ENCODE data around the gene OARD1. TPM values are rescaled to one million over a fixed set of nuclear protein-coding genes. Genes with fewer than 3 reads are reported as not detected.

Gene OARD1
- total RNA-seq, 1 experiment from 2014 or later = 12.1 TPM

- no peak for TF ChIP-seq CTCF (conservative IDR thresholded peaks at IDR 0.05; ENCODE audit: low read depth, low read length)
- TF ChIP-seq EZH2phosphoT487 (IDR thresholded peaks at IDR 0.05; ENCODE audit: borderline replicate concordance, low read length) = no peak
- no peak for TF ChIP-seq EZH2 (IDR thresholded peaks at IDR 0.05; ENCODE audit: low read length, unreplicated experiment)
- H3F3A ChIP-seq (ENCODE audit: low read length, unreplicated experiment) = no peaks in the 10 kb centered on the region
- H3K9me3 ChIP-seq (ENCODE audit: low read length) = no peaks in the 10 kb centered on the region
- H3K9ac ChIP-seq (ENCODE audit: low read length) = peak overlapping the region; percentile 98
- peak overlapping the region; percentile 55 for H2AFZ ChIP-seq (ENCODE audit: low read length)
- H3K4me1 ChIP-seq (ENCODE audit: insufficient read depth, low read length) = peaks cover 46% of the 10 kb centered on the region
- no peaks in the 10 kb centered on the region for H3K9me2 ChIP-seq (replicated peaks; ENCODE audit: low read length)
- peaks cover 65% of the 10 kb centered on the region for H3K79me2 ChIP-seq (ENCODE audit: low read length)
- H3K27ac ChIP-seq (ENCODE audit: low read length) = peak overlapping the region; percentile 96
- peaks cover 42% of the 10 kb centered on the region for H4K20me1 ChIP-seq (ENCODE audit: low read length)
- POLR2A ChIA-PET (ENCODE audit: unreplicated experiment) = no interaction called here
- ATAC-seq = peak; percentile 16
- CTCF ChIA-PET = no interaction called here
- peak overlapping the region; percentile 99 for H3K4me2 ChIP-seq (ENCODE audit: low read length)
- intact Hi-C loops (cut with micrococcal nuclease) = loop anchor here (2.0 to 5.0 kb wide), 2 partner anchors 167 to 244 kb away; no protein-coding TSS in a partner anchor
- DNase-seq = peak; percentile 82
- peaks cover under 1% of the 10 kb centered on the region; the same call in 1 of the 2 replicates for H3K36me3 ChIP-seq (ENCODE audit: low read depth, low read length)
- peak overlapping the region; percentile 85 for H3K4me3 ChIP-seq (ENCODE audit: low read length)
- BruUV-seq (replicated peaks) = no TSS peak
- H3K27me3 ChIP-seq (ENCODE audit: low read length) = no peaks in the 10 kb centered on the region
Measured at GRCh38 chr6:41073203-41073967, 1.2 kb upstream of the OARD1 start.

- intact Hi-C loops (cut with micrococcal nuclease) = loop anchor here (2.0 to 5.0 kb wide), 2 partner anchors 166 to 244 kb away; no protein-coding TSS in a partner anchor
- POLR2A ChIA-PET (ENCODE audit: unreplicated experiment) = interaction anchor here (0.7 to 0.8 kb wide), 2 partner anchors 43 to 44 kb away, joined by 3 read pairs; no protein-coding TSS in a partner anchor
- no peak for TF ChIP-seq CTCF (conservative IDR thresholded peaks at IDR 0.05; ENCODE audit: low read depth, low read length)
- no peak for TF ChIP-seq EZH2phosphoT487 (IDR thresholded peaks at IDR 0.05; ENCODE audit: borderline replicate concordance, low read length)
- TF ChIP-seq EZH2 (IDR thresholded peaks at IDR 0.05; ENCODE audit: low read length, unreplicated experiment) = no peak
- Histone ChIP-seq H3K79me2 (ENCODE audit: low read length) (peaks cover 60% of the 10 kb centered on the region), H3K27ac (ENCODE audit: low read length) (peak within 1 kb of the TSS; percentile 96), H3K36me3 (ENCODE audit: low read depth, low read length) (no peaks in the 10 kb centered on the region; the same call in 1 of the 2 replicates), H4K20me1 (ENCODE audit: low read length) (peaks cover 36% of the 10 kb centered on the region), H3K9me3 (ENCODE audit: low read length) (no peaks in the 10 kb centered on the region), H2AFZ (ENCODE audit: low read length) (peak within 1 kb of the TSS; percentile 90), H3K27me3 (ENCODE audit: low read length) (no peaks in the 10 kb centered on the region), H3K4me3 (ENCODE audit: low read length) (peak within 1 kb of the TSS; percentile 85), H3K9me2 (replicated peaks; ENCODE audit: low read length) (no peaks in the 10 kb centered on the region), H3K9ac (ENCODE audit: low read length) (peak within 1 kb of the TSS; percentile 98), H3K4me1 (ENCODE audit: insufficient read depth, low read length) (peaks cover 46% of the 10 kb centered on the region), H3K4me2 (ENCODE audit: low read length) (peak within 1 kb of the TSS; percentile 99), H3F3A (ENCODE audit: low read length, unreplicated experiment) (no peaks in the 10 kb centered on the region)
- BruUV-seq (replicated peaks) = no TSS peak
- DNase-seq = no peak
- CTCF ChIA-PET = interaction anchor here (0.5 kb wide), 1 partner anchor 51 kb away, joined by 4 read pairs; no protein-coding TSS in a partner anchor
- ATAC-seq = peak; percentile 65
Measured at GRCh38 chr6:41072836-41073202, 663 bp upstream of the OARD1 start, which contains the start of gene NFYA. TSS of gene NFYA (plus strand) at chr6:41072974. CDS start at chr6:41079090, 6,116 bp downstream.
